ENCODE results near the gene DENND6B.

DENND6B gene

GRCh38 chr22:50269573-50269969 lies 57.2 kb downstream of the DENND6B start:
- no peak for DNase-seq

GRCh38 chr22:50268655-50269113 lies 58.1 kb downstream of the DENND6B start:
- no peak for DNase-seq

GRCh38 chr22:50267591-50268390 lies 59.0 kb downstream of the DENND6B start:
- peak; percentile 75 for DNase-seq

- DNase-seq, result no peak
Observed at GRCh38 chr22:50266994-50267393, 59.8 kb downstream of the DENND6B start.

- DNase-seq, result no peak
Observed at GRCh38 chr22:50264946-50265669, 61.7 kb downstream of the DENND6B start.

- no peak for DNase-seq
Observed at GRCh38 chr22:50264104-50264745, 62.6 kb downstream of the DENND6B start.

- no peak for DNase-seq
Observed at GRCh38 chr22:50262973-50263617, 63.7 kb downstream of the DENND6B start.

- no peak for DNase-seq
Observed at GRCh38 chr22:50262460-50262911, 64.3 kb downstream of the DENND6B start.

- no peak for DNase-seq
Observed at GRCh38 chr22:50261615-50262459, 65.0 kb downstream of the DENND6B start, which contains the start of gene MAPK12. TSS of gene MAPK12 (minus strand) at chr22:50261683. CDS start at chr22:50261509, 174 bp downstream.

GRCh38 chr22:50260801-50261614 lies 65.8 kb downstream of the DENND6B start:
- peak; percentile 71 for DNase-seq

- no peak for DNase-seq
Observed at GRCh38 chr22:50260434-50260800, 66.4 kb downstream of the DENND6B start.

GRCh38 chr22:50259302-50259701 lies 67.5 kb downstream of the DENND6B start:
- no peak for DNase-seq

Measured in right hindlimb (tissue), 1 donor.